Endodermal cell (in vitro differentiated cells): Measurements from ENCODE around the gene NACA2. TPM values are rescaled to one million over a fixed set of nuclear protein-coding genes. Genes with fewer than 3 reads are reported as not detected.

Source experiments
- DNase-seq: peaks from one replicate; pipeline ENCODE4 v3.0.0-alpha.2; 2017
- H3K27ac ChIP-seq: 2 replicates; pipeline ENCODE4 v1.5.1; 2013; ENCODE audit warnings: mild to moderate bottlenecking, low read depth, low read length, moderate library complexity
- H3K27me3 ChIP-seq: 2 replicates; pipeline ENCODE4 v1.6.1; 2013; ENCODE audit warnings: mild to moderate bottlenecking, low read length, moderate library complexity; ENCODE audit not compliant: insufficient read depth, control insufficient read depth, poor library complexity, severe bottlenecking
- H3K36me3 ChIP-seq: 2 replicates; pipeline ENCODE4 v1.7.0; 2013; ENCODE audit warnings: mild to moderate bottlenecking, low read length, moderate library complexity; ENCODE audit not compliant: control insufficient read depth, insufficient read depth
- H3K4me1 ChIP-seq: one replicate; pipeline ENCODE4 v1.7.0; 2013; ENCODE audit warnings: low read length; ENCODE audit not compliant: control insufficient read depth, insufficient read depth
- H3K4me3 ChIP-seq: 2 replicates; pipeline ENCODE4 v1.5.1; 2013; ENCODE audit warnings: mild to moderate bottlenecking, low read length, moderate library complexity
- H3K9ac ChIP-seq: 2 replicates; pipeline ENCODE4 v1.6.1; 2013; ENCODE audit warnings: mild to moderate bottlenecking, low read length, moderate library complexity; ENCODE audit not compliant: poor library complexity, severe bottlenecking; ENCODE audit errors: extremely low read depth
- H3K9me3 ChIP-seq: 2 replicates; pipeline ENCODE4 v1.6.1; 2013; ENCODE audit warnings: mild to moderate bottlenecking, low read length, moderate library complexity; ENCODE audit not compliant: control insufficient read depth
- H3K27ac Mint-ChIP-seq: 2 replicates; pipeline ENCODE4 v1.8.0; 2020; ENCODE audit warnings: mixed read lengths
- H3K27me3 Mint-ChIP-seq: 2 replicates; pipeline ENCODE4 v1.8.0; 2021; ENCODE audit warnings: mild to moderate bottlenecking, mixed read lengths; ENCODE audit not compliant: insufficient read depth
- H3K36me3 Mint-ChIP-seq: 2 replicates; pipeline ENCODE4 v1.8.0; 2020; ENCODE audit warnings: low read depth, mixed read lengths
- H3K4me1 Mint-ChIP-seq: 2 replicates; pipeline ENCODE4 v1.8.0; 2020; ENCODE audit warnings: mixed read lengths
- H3K4me3 Mint-ChIP-seq: 2 replicates; pipeline ENCODE4 v1.8.0; 2020; ENCODE audit warnings: mild to moderate bottlenecking, moderate library complexity, mixed read lengths
- H3K9me3 Mint-ChIP-seq: 2 replicates; pipeline ENCODE4 v1.8.0; 2020; ENCODE audit warnings: mild to moderate bottlenecking, mixed read lengths
- WGBS, 2 experiments: methylation state at CpG; one replicate each; pipeline versions ENCODE4 v1.1.5 to v1.1.7; 2013; ENCODE audit warnings: missing lambda C conversion rate in 2 of 2, mixed read lengths in 1 of 2; ENCODE audit not compliant: insufficient coverage in 1 of 2, insufficient read length in 1 of 2; 5-methylcytosine and 5-hydroxymethylcytosine counted together
- total RNA-seq, 2 donors: library from RNA; stranded (reverse); fragmentation: NEBNext Ultra II Directional in 1 of 2; extraction: Animal tissue kit (Norgen Biotek cat#: 25700) in 1 of 2; gene quantifications; 2 replicates in 1 of 2; 3 replicates in 1 of 2; pipeline ENCODE4 v1.2.1, GENCODE V29; 2021
- TF ChIP-seq, protein P1 (sequence below): fragments of 200-600 bp; sonication (generic); conservative IDR thresholded peaks from 2 replicates; pipeline ENCODE4 v1.5.0; 2021; ENCODE audit warnings: antibody characterized with exemption, mild to moderate bottlenecking

NACA2 gene
- total RNA-seq, 2 donors from 2014 or later, result not detected

- Mint-ChIP-seq H3K27me3 (no peaks in the 10 kb centered on the region), H3K4me1 (no peaks in the 10 kb centered on the region), H3K4me3 (no peak overlapping the region), H3K36me3 (no peaks in the 10 kb centered on the region), H3K9me3 (no peaks in the 10 kb centered on the region), H3K27ac (no peak overlapping the region)
- no peak for DNase-seq
- H3K36me3 ChIP-seq, result no peaks in the 10 kb centered on the region
- no peaks in the 10 kb centered on the region for H3K9me3 ChIP-seq
- TF ChIP-seq, protein P1, sequence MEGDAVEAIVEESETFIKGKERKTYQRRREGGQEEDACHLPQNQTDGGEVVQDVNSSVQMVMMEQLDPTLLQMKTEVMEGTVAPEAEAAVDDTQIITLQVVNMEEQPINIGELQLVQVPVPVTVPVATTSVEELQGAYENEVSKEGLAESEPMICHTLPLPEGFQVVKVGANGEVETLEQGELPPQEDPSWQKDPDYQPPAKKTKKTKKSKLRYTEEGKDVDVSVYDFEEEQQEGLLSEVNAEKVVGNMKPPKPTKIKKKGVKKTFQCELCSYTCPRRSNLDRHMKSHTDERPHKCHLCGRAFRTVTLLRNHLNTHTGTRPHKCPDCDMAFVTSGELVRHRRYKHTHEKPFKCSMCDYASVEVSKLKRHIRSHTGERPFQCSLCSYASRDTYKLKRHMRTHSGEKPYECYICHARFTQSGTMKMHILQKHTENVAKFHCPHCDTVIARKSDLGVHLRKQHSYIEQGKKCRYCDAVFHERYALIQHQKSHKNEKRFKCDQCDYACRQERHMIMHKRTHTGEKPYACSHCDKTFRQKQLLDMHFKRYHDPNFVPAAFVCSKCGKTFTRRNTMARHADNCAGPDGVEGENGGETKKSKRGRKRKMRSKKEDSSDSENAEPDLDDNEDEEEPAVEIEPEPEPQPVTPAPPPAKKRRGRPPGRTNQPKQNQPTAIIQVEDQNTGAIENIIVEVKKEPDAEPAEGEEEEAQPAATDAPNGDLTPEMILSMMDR, result no peak
- H3K9ac ChIP-seq, result no peak overlapping the region
- H3K27me3 ChIP-seq, result no peaks in the 10 kb centered on the region
- no peak overlapping the region for H3K27ac ChIP-seq
- H3K4me1 ChIP-seq, result no peaks in the 10 kb centered on the region
- WGBS, 2 experiments, result 75 to 90% methylated on average over 3 to 5 of the region's 5 CpGs
- H3K4me3 ChIP-seq, result no peak overlapping the region
Measured at GRCh38 chr17:61594294-61594825, 3.3 kb upstream of the NACA2 start.

DNA sequence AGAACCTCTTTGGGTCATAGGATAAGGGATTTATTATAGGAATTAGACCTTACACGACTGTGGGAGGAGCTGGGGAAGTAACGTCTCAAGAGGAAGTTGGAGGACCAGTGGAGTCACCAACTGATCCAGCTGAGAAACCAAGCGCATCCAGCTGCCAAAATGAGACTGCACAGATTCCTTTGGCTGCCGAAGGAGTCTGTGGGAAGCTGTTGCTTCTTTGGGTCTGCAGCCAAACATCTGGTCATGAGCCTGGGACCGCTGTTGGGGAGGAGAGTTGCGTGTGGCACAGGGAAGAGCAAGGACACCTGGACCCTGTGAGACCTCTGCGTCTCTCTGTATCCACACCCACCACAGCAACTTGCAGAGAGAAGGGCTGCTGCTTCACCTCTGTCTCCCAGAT lies 2.4 kb upstream of the NACA2 start:
- H3K4me1 ChIP-seq, result no peaks in the 10 kb centered on the region
- 90 to 95% methylated on average over 4 to 7 of the region's 7 CpGs for WGBS, 2 experiments
- no peaks in the 10 kb centered on the region for H3K27me3 ChIP-seq
- no peaks in the 10 kb centered on the region for H3K36me3 Mint-ChIP-seq
- no peak for DNase-seq
- H3K27ac Mint-ChIP-seq, result no peak overlapping the region
- no peaks in the 10 kb centered on the region for H3K4me1 Mint-ChIP-seq
- H3K36me3 ChIP-seq, result no peaks in the 10 kb centered on the region
- H3K9ac ChIP-seq, result no peak overlapping the region
- H3K9me3 ChIP-seq, result no peaks in the 10 kb centered on the region
- H3K4me3 ChIP-seq, result no peak overlapping the region
- H3K9me3 Mint-ChIP-seq, result no peaks in the 10 kb centered on the region
- no peaks in the 10 kb centered on the region for H3K27me3 Mint-ChIP-seq
- no peak overlapping the region for H3K4me3 Mint-ChIP-seq
- no peak overlapping the region for H3K27ac ChIP-seq
- TF ChIP-seq, protein P1, result no peak

DNA sequence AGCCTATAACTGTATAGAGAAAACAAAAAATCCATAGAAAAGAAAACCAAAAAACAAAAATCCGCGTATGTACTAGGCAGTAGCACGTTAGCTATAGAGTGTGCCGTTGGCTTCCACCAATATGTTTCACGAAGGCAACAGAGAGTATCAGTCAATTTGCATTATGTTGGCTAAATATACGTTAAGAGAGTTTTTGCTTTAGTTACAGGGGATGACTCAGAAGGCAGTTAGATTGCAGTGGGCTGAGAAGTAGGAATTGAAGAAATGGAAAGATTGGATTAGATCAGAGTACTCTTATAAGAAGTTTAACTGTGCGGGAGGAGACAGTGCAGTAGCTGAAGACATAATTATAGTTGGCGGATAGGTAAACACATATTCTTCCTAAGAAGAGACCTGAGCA lies 911 bp upstream of the NACA2 start:
- no peak overlapping the region for H3K27ac ChIP-seq
- Mint-ChIP-seq H3K27me3 (no peaks in the 10 kb centered on the region), H3K27ac (no peak overlapping the region), H3K4me3 (no peak overlapping the region), H3K9me3 (no peaks in the 10 kb centered on the region), H3K36me3 (no peaks in the 10 kb centered on the region), H3K4me1 (no peaks in the 10 kb centered on the region)
- no peaks in the 10 kb centered on the region for H3K27me3 ChIP-seq
- 94 to 95% methylated on average over 8 of the region's 8 CpGs for WGBS, 2 experiments
- H3K36me3 ChIP-seq, result no peaks in the 10 kb centered on the region
- H3K4me3 ChIP-seq, result no peak overlapping the region
- no peaks in the 10 kb centered on the region for H3K9me3 ChIP-seq
- H3K4me1 ChIP-seq, result no peaks in the 10 kb centered on the region
- TF ChIP-seq, protein P1, result no peak
- no peak overlapping the region for H3K9ac ChIP-seq
- DNase-seq, result no peak
